Activated gamma-delta T cell (primary cell): ENCODE measurements around the gene PRKAG2.

Experiments
- DNase-seq: peaks from one replicate; lab custom pipeline; 2025; lab: John Stamatoyannopoulos, UW

The PRKAG2 gene

GRCh38 chr7:151900986-151901621 lies 24.2 kb upstream of the PRKAG2 start:
- no peak for DNase-seq

GRCh38 chr7:151900591-151900985 lies 23.7 kb upstream of the PRKAG2 start:
- DNase-seq = no peak

- DNase-seq = no peak
Observed at GRCh38 chr7:151899513-151900360, 22.8 kb upstream of the PRKAG2 start.

GRCh38 chr7:151897951-151898686 lies 21.2 kb upstream of the PRKAG2 start:
- DNase-seq = no peak

GRCh38 chr7:151897161-151897731 lies 20.3 kb upstream of the PRKAG2 start:
- no peak for DNase-seq

GRCh38 chr7:151896486-151896885 lies 19.6 kb upstream of the PRKAG2 start:
- no peak for DNase-seq

GRCh38 chr7:151896086-151896485 lies 19.2 kb upstream of the PRKAG2 start:
- no peak for DNase-seq

GRCh38 chr7:151895631-151896031 lies 18.7 kb upstream of the PRKAG2 start:
- DNase-seq = no peak

GRCh38 chr7:151895008-151895630 lies 18.2 kb upstream of the PRKAG2 start:
- DNase-seq = no peak

GRCh38 chr7:151894111-151895007 lies 17.4 kb upstream of the PRKAG2 start:
- DNase-seq = no peak

- no peak for DNase-seq
Observed at GRCh38 chr7:151893405-151893923, 16.5 kb upstream of the PRKAG2 start.

- DNase-seq = no peak
Observed at GRCh38 chr7:151891753-151892152, 14.8 kb upstream of the PRKAG2 start.

GRCh38 chr7:151891182-151891581 lies 14.3 kb upstream of the PRKAG2 start:
- no peak for DNase-seq

- DNase-seq = no peak
Observed at GRCh38 chr7:151890355-151891004, 13.6 kb upstream of the PRKAG2 start.

GRCh38 chr7:151889406-151890354 lies 12.8 kb upstream of the PRKAG2 start:
- no peak for DNase-seq

GRCh38 chr7:151888079-151889067 lies 11.5 kb upstream of the PRKAG2 start:
- no peak for DNase-seq

- no peak for DNase-seq
Observed at GRCh38 chr7:151886783-151887182, 9.9 kb upstream of the PRKAG2 start.

GRCh38 chr7:151885202-151885580 lies 8.3 kb upstream of the PRKAG2 start:
- DNase-seq = no peak
